ENCODE results near the gene HNF4A. TPM values are rescaled to one million over a fixed set of nuclear protein-coding genes. Genes with fewer than 3 reads are reported as not detected.

HNF4A gene
- total and polyA plus RNA-seq, 2 of the 13 experiments (the other 11 are each of a cell fraction or from before 2014, with no cell fraction given) = 80.9 to 169 TPM

GRCh38 chr20:44394452-44394701 is 38.9 kb downstream of the HNF4A start (continued):
- no peak; the same call in 1 of the 2 replicates for TF ChIP-seq SNAPC2 (CRISPR knock-in tag; IDR thresholded peaks at IDR 0.05)
- peak; percentile 75 for TF ChIP-seq ZBTB21 (CRISPR knock-in tag; IDR thresholded peaks at IDR 0.05)
- no peak for TF ChIP-seq MED1 (CRISPR knock-in tag; IDR thresholded peaks at IDR 0.05)
- no peak for TF ChIP-seq POGZ (CRISPR knock-in tag; IDR thresholded peaks at IDR 0.05)
- peak; percentile 100; the same call in 1 of the 2 replicates for TF ChIP-seq KDM6A (CRISPR knock-in tag; IDR thresholded peaks at IDR 0.05; ENCODE audit: low read depth)
- no peak for TF ChIP-seq RFX5 (IDR thresholded peaks at IDR 0.05; ENCODE audit: low read depth, low read length)
- TF ChIP-seq FUBP1 (CRISPR knock-in tag; IDR thresholded peaks at IDR 0.05; ENCODE audit: borderline replicate concordance) = no peak
- TF ChIP-seq ZBTB37 (CRISPR knock-in tag; IDR thresholded peaks at IDR 0.05) = peak; percentile 100
- no peak for TF ChIP-seq CREB1 (IDR thresholded peaks at IDR 0.05)
- peak; percentile 90; the same call in 1 of the 2 replicates for TF ChIP-seq CREB1 (CRISPR knock-in tag; IDR thresholded peaks at IDR 0.05)
- TF ChIP-seq PHF8 (CRISPR knock-in tag; IDR thresholded peaks at IDR 0.05) = no peak
- 0 out of 2 replicates have a peak, but pooled peaks have one; percentile 43 for TF ChIP-seq ZNF737 (CRISPR knock-in tag; IDR thresholded peaks at IDR 0.05; ENCODE audit: borderline replicate concordance)
- no peak for TF ChIP-seq TEAD3 (CRISPR knock-in tag; optimal IDR thresholded peaks at IDR 0.05; ENCODE audit: borderline replicate concordance)
- TF ChIP-seq PRMT3 (CRISPR knock-in tag; IDR thresholded peaks at IDR 0.05; ENCODE audit: borderline replicate concordance, low read depth) = 0 out of 2 replicates have a peak, but pooled peaks have one; percentile 2
- no peak; the same call in 1 of the 2 replicates for TF ChIP-seq ZNF597 (CRISPR knock-in tag; IDR thresholded peaks at IDR 0.05)
- TF ChIP-seq ZNF781 (CRISPR knock-in tag; IDR thresholded peaks at IDR 0.05; ENCODE audit: borderline replicate concordance, not compliant biosample characterization) = peak; percentile 98
- TF ChIP-seq MATR3 (CRISPR knock-in tag; IDR thresholded peaks at IDR 0.05) = no peak
- TF ChIP-seq FOXC1 (CRISPR knock-in tag; IDR thresholded peaks at IDR 0.05; ENCODE audit: borderline replicate concordance) = no peak
- 0 out of 2 replicates have a peak, but pooled peaks have one; percentile 49 for TF ChIP-seq NFYC (CRISPR knock-in tag; IDR thresholded peaks at IDR 0.05)
- TF ChIP-seq ZNF747 (CRISPR knock-in tag; IDR thresholded peaks at IDR 0.05; ENCODE audit: borderline replicate concordance) = peak; percentile 99
- TF ChIP-seq CREB3 (CRISPR knock-in tag; IDR thresholded peaks at IDR 0.05) = no peak
- TF ChIP-seq ZNF816 (CRISPR knock-in tag; IDR thresholded peaks at IDR 0.05; ENCODE audit: borderline replicate concordance) = no peak; the same call in 1 of the 2 replicates
